ENCODE data around the gene PRDM16.

Gene PRDM16

DNA sequence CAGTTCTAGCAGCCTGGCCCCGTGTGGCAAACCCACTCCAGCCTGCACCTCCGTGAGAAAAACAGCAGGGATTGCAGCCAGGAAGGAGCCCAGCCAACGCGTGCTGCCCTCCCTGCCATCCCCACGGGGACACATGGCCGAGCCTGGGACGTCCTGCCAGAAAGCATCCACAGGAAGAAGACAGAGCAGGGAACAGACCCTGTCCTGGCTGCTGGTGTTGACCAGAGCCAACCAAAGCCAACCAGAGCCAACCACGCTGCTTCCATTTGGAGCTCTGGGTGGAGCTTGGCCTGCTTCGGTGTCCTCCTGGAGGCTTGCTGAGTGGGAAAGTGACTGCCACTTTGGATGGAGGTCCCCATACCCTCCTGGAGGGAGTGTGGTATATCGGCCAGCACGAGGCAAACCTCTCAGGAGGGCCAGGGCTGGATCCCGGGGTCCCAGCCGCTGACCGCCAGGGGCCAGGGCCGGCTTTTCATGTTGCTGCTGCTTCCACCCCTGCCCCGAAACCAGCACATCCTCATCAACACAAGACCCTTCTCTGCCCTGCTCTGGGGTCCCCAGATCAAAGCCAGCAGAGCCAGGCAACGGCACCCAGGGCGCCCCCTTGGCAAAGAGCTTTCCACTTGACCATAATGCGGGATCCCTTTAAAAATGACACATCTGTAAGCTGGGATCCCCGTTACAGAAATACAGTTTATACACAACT is 304.9 kb downstream of the PRDM16 start:
- H3K9me3 ChIP-seq (ENCODE audit: control insufficient read depth, insufficient read depth, low read length): no peaks in the 10 kb centered on the region
- H3K36me3 ChIP-seq (ENCODE audit: control insufficient read depth, insufficient read depth, low read length): no peaks in the 10 kb centered on the region
- H3K4me3 ChIP-seq (ENCODE audit: low read depth, low read length): no peak overlapping the region
- H3K9ac ChIP-seq (ENCODE audit: low read depth, low read length): no peak overlapping the region
- H3K27ac ChIP-seq (ENCODE audit: low read depth, low read length): no peak overlapping the region
- peaks cover 9% of the 10 kb centered on the region for H3K4me1 ChIP-seq (ENCODE audit: control insufficient read depth, insufficient read depth, low read length)
- no peaks in the 10 kb centered on the region for H3K27me3 ChIP-seq (ENCODE audit: control insufficient read depth, insufficient read depth, low read length)

DNA sequence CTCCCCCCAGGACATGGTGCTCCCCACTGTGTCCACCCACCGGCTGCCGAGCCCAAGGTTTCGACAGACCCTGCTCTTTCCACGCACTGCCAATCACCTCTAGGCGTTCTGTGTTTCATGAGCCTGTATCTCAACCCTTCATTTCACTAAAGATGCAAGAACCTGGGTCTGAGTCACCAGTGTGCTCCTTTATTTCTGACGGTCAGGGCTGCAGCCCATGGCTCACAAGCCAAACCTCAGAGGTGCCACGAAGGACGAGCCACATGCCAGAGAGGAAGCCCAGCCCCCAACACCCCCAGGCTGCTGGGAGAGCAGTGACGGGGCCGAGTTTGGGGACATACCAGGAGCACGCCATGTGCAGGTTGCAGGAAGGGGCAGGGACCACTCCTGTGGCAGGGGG is 306.2 kb downstream of the PRDM16 start:
- Histone ChIP-seq H3K27ac (ENCODE audit: low read depth, low read length) (no peak overlapping the region), H3K4me3 (ENCODE audit: low read depth, low read length) (no peak overlapping the region), H3K27me3 (ENCODE audit: control insufficient read depth, insufficient read depth, low read length) (no peaks in the 10 kb centered on the region), H3K4me1 (ENCODE audit: control insufficient read depth, insufficient read depth, low read length) (no peaks in the 10 kb centered on the region), H3K9me3 (ENCODE audit: control insufficient read depth, insufficient read depth, low read length) (no peaks in the 10 kb centered on the region), H3K36me3 (ENCODE audit: control insufficient read depth, insufficient read depth, low read length) (no peaks in the 10 kb centered on the region), H3K9ac (ENCODE audit: low read depth, low read length) (no peak overlapping the region)

DNA sequence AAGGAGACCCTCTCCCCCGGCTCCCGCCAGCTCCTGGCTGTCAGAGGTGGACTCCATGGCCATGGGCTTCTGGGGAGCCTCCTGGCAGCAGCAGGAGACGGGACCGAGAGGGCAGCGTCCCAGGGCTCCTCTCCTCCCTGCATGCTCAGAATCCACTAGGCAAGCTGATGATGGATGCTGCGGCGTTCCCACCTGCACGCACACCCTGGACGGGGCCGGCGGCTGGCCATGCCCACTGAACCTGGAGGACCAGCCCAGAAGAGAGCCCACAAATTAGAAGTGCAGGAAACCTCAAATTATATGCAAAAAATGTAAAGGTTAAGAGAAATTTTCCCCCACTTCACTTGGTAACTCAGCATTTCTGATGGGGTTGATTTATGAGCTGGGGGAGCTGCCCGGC is 308.2 kb downstream of the PRDM16 start:
- Histone ChIP-seq H3K9ac (ENCODE audit: low read depth, low read length) (no peak overlapping the region), H3K4me1 (ENCODE audit: control insufficient read depth, insufficient read depth, low read length) (no peaks in the 10 kb centered on the region), H3K27ac (ENCODE audit: low read depth, low read length) (no peak overlapping the region), H3K9me3 (ENCODE audit: control insufficient read depth, insufficient read depth, low read length) (no peaks in the 10 kb centered on the region), H3K4me3 (ENCODE audit: low read depth, low read length) (no peak overlapping the region), H3K36me3 (ENCODE audit: control insufficient read depth, insufficient read depth, low read length) (no peaks in the 10 kb centered on the region), H3K27me3 (ENCODE audit: control insufficient read depth, insufficient read depth, low read length) (no peaks in the 10 kb centered on the region)

DNA sequence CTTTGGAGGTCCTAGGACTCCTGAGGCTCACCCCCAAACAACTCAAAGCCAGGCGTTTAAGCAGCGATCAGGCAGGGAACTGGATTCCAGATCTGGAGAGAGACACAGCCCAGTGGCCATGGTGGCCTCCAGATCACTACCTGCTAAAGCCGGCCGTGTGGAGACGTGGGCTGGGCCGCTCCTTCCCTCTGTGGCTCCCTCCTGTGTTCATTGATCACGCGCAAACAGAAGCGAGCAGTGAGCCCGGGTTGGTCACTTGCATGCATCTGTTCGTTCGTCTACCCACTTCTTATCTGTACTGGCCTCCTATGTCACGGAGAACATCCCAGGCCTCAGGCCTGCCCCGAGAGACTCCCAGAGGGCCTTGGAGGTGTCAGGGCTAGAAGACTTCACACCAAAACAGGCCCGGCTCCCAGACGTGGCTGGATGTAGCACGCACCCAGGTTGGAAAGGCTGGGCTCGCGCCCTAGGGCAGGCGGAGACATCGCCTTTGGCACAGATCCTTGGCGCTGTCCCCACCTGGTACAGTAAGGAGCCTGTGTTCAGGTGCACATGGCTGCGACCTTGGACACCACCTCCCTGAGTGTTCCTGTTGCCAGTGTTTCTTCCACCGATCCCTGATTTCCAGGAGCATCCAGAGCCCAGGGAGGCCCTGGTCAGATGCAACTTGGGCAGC is 308.7 kb downstream of the PRDM16 start:
- no peaks in the 10 kb centered on the region for H3K4me1 ChIP-seq (ENCODE audit: control insufficient read depth, insufficient read depth, low read length)
- no peak overlapping the region for H3K4me3 ChIP-seq (ENCODE audit: low read depth, low read length)
- no peaks in the 10 kb centered on the region for H3K27me3 ChIP-seq (ENCODE audit: control insufficient read depth, insufficient read depth, low read length)
- H3K36me3 ChIP-seq (ENCODE audit: control insufficient read depth, insufficient read depth, low read length): no peaks in the 10 kb centered on the region
- H3K27ac ChIP-seq (ENCODE audit: low read depth, low read length): no peak overlapping the region
- H3K9me3 ChIP-seq (ENCODE audit: control insufficient read depth, insufficient read depth, low read length): no peaks in the 10 kb centered on the region
- H3K9ac ChIP-seq (ENCODE audit: low read depth, low read length): no peak overlapping the region

DNA sequence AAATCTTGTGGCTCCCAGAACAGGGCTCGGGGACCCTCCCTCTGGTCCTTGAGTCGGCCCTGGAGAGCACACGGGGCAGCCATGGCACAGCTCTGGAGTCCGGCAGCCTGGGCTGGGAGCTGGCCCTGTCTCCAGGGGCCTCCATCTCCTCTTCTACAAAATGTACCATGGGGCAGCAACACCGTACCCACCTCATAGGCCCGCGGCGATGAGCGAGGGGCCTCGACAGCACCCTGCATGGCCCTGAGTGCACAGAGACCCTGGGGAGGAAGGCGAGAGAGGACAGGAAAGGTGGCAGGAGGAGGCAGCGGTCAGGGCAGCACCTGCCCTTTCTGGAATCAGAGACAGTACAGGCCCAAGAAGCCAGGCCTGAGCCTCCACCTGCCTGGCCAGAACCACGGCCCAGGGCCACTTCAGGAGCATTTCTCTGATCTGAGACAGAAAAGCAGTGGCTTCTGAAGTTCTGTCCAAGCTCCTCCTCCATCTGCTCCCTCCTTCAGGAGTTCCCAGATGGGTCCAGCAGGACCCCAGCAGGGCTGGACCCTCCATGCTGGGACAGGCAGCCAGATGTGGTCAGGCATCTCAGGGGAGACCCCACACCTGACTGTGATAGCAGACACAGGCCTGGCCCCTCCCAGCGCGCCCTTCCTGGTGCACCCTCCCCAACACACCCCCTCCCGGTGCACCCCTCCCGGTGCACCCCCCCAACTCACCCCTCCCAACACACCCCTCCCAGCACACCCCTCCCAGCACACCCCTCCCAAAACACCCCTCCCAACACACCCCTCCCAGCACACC is 309.6 kb downstream of the PRDM16 start:
- Histone ChIP-seq H3K4me1 (ENCODE audit: control insufficient read depth, insufficient read depth, low read length) (no peaks in the 10 kb centered on the region), H3K27me3 (ENCODE audit: control insufficient read depth, insufficient read depth, low read length) (no peaks in the 10 kb centered on the region), H3K9me3 (ENCODE audit: control insufficient read depth, insufficient read depth, low read length) (no peaks in the 10 kb centered on the region)

DNA sequence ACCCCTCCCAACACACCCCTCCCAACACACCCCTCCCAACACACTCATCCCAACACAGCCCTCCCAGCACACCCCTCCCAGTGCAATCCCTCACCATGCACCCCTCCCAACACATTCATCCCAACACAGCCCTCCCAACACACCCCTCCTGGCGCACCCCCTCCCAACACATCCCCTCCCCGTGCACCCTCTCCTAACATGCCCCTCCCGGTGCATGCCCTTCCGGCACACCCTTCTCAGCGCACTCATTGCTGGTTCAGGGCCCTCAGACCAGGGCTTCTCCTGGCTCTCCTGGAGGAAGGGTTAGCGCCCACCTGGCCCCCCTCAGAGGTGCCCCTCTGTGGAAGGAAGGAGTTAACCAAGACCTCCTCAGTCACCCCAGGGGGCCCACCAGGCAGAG is 310.9 kb downstream of the PRDM16 start:
- Histone ChIP-seq H3K27me3 (ENCODE audit: control insufficient read depth, insufficient read depth, low read length) (no peaks in the 10 kb centered on the region), H3K4me1 (ENCODE audit: control insufficient read depth, insufficient read depth, low read length) (no peaks in the 10 kb centered on the region), H3K36me3 (ENCODE audit: control insufficient read depth, insufficient read depth, low read length) (no peaks in the 10 kb centered on the region), H3K4me3 (ENCODE audit: low read depth, low read length) (no peak overlapping the region), H3K9me3 (ENCODE audit: control insufficient read depth, insufficient read depth, low read length) (no peaks in the 10 kb centered on the region), H3K27ac (ENCODE audit: low read depth, low read length) (no peak overlapping the region), H3K9ac (ENCODE audit: low read depth, low read length) (no peak overlapping the region)

More for the DNA sequence above, 309.6 kb downstream of the PRDM16 start:
- Histone ChIP-seq H3K36me3 (ENCODE audit: control insufficient read depth, insufficient read depth, low read length) (no peaks in the 10 kb centered on the region), H3K27ac (ENCODE audit: low read depth, low read length) (no peak overlapping the region), H3K9ac (ENCODE audit: low read depth, low read length) (no peak overlapping the region), H3K4me3 (ENCODE audit: low read depth, low read length) (no peak overlapping the region)

DNA sequence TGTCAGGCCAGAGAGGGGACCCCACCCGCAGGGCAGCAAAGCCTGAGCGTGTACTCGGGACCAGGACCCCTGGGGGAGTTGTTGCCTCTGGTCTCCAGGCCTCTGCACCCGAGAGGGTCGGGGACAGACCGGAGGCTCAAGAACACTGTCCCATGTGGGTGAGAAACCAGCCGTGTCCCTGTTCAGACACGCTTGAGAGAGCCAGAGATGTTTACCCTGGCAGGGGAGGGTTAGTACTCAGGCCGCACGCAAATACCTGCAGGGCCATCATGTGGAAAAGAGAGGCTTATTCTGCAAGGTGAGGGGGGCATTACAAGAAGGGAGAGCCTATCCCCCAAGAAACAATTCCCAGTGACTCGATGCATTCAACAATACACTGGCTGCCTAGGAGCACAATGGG is 311.5 kb downstream of the PRDM16 start:
- H3K4me3 ChIP-seq (ENCODE audit: low read depth, low read length): no peak overlapping the region
- H3K9me3 ChIP-seq (ENCODE audit: control insufficient read depth, insufficient read depth, low read length): no peaks in the 10 kb centered on the region
- no peaks in the 10 kb centered on the region for H3K36me3 ChIP-seq (ENCODE audit: control insufficient read depth, insufficient read depth, low read length)
- no peaks in the 10 kb centered on the region for H3K27me3 ChIP-seq (ENCODE audit: control insufficient read depth, insufficient read depth, low read length)
- H3K4me1 ChIP-seq (ENCODE audit: control insufficient read depth, insufficient read depth, low read length): no peaks in the 10 kb centered on the region
- H3K27ac ChIP-seq (ENCODE audit: low read depth, low read length): no peak overlapping the region
- no peak overlapping the region for H3K9ac ChIP-seq (ENCODE audit: low read depth, low read length)

DNA sequence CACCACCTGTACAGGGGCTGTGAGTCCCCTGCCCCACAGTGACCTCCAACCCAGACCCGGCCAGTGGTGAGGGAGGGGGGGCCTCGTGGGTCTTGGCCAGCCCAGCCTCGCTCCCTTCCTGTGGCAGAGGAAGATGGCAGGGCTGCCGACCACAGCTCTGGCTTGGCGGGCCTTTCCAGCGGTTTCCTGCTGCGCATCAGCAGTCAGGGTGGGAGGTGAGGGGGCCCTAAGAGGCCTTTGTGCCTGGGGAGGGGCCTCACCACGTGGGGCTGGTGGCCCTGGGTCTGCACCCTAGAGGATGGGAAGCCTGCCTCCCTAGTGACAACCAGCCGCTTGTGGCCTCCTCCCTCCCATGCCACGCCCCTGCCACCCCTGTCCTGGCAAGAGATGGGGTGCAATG is 312.9 kb downstream of the PRDM16 start:
- no peaks in the 10 kb centered on the region for H3K36me3 ChIP-seq (ENCODE audit: control insufficient read depth, insufficient read depth, low read length)
- H3K4me1 ChIP-seq (ENCODE audit: control insufficient read depth, insufficient read depth, low read length): no peaks in the 10 kb centered on the region
- no peaks in the 10 kb centered on the region for H3K27me3 ChIP-seq (ENCODE audit: control insufficient read depth, insufficient read depth, low read length)
- no peaks in the 10 kb centered on the region for H3K9me3 ChIP-seq (ENCODE audit: control insufficient read depth, insufficient read depth, low read length)
- H3K4me3 ChIP-seq (ENCODE audit: low read depth, low read length): no peak overlapping the region
- H3K27ac ChIP-seq (ENCODE audit: low read depth, low read length): no peak overlapping the region
- H3K9ac ChIP-seq (ENCODE audit: low read depth, low read length): no peak overlapping the region

DNA sequence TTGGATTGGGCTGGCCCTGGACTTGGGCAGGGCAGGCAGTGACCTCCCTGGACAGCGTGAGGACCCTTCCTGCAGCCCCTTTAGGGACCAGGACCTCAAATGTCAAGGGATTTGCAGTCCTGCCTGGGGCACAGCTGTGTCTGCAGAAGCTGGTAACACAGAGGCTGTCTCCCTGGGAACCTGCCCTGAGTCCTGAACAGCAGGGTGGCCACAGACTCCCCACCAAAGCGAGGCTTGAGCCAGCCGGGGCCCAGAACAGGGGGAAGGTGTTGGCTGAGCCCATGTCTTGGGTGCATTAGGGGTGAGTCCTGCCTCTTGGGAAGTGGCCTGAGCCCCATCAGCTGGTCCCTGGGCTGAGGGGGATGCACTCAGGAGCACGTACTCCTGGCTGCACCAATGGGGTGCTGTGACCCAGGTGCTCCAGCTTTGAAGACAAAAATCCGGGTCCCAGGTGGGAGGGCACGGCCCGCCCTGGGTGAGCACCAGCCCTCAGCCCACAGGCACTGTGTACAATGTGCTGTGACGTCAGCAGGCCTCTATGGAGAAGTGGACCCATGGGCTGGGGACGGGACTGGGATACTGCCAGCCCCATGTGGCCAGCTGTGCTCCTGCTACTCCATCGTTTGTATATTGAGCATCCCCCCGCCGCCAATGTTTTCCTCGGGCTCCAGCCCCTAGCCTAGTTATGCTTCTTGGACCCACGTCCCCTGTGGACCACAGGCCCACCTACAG is 313.5 kb downstream of the PRDM16 start:
- no peak overlapping the region for H3K4me3 ChIP-seq (ENCODE audit: low read depth, low read length)
- H3K27me3 ChIP-seq (ENCODE audit: control insufficient read depth, insufficient read depth, low read length): no peaks in the 10 kb centered on the region
- H3K36me3 ChIP-seq (ENCODE audit: control insufficient read depth, insufficient read depth, low read length): no peaks in the 10 kb centered on the region
- H3K9ac ChIP-seq (ENCODE audit: low read depth, low read length): no peak overlapping the region
- no peak overlapping the region for H3K27ac ChIP-seq (ENCODE audit: low read depth, low read length)
- H3K4me1 ChIP-seq (ENCODE audit: control insufficient read depth, insufficient read depth, low read length): no peaks in the 10 kb centered on the region
- no peaks in the 10 kb centered on the region for H3K9me3 ChIP-seq (ENCODE audit: control insufficient read depth, insufficient read depth, low read length)

DNA sequence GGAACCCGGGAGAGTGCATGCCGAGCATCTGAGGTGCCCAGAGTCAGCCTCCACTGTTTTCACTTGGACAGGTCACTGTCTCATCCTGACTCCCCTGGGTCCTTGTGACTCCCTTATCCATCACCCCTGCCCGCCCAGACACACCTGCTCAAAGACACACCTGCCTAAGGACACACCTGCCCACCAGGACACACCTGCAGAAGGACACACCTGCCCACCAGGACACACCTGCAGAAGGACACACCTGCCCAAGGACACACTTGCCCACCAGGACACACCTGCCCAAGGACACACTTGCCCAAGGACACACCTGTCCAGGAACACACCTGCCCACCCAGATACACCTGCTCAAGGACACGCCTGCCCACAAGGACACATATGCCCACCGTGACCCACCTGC is 314.7 kb downstream of the PRDM16 start:
- Histone ChIP-seq H3K4me1 (ENCODE audit: control insufficient read depth, insufficient read depth, low read length) (no peaks in the 10 kb centered on the region), H3K27me3 (ENCODE audit: control insufficient read depth, insufficient read depth, low read length) (0 out of 2 replicates have a peak, but pooled peaks cover 4% of the 10 kb centered on the region), H3K4me3 (ENCODE audit: low read depth, low read length) (no peak overlapping the region), H3K36me3 (ENCODE audit: control insufficient read depth, insufficient read depth, low read length) (no peaks in the 10 kb centered on the region), H3K9ac (ENCODE audit: low read depth, low read length) (no peak overlapping the region), H3K9me3 (ENCODE audit: control insufficient read depth, insufficient read depth, low read length) (no peaks in the 10 kb centered on the region), H3K27ac (ENCODE audit: low read depth, low read length) (no peak overlapping the region)
